ENCODE measurements around the gene NUDT3.
A peak's percentile ranks its signal among the peaks of the same experiment; 100 is the strongest.

The NUDT3 gene

DNA sequence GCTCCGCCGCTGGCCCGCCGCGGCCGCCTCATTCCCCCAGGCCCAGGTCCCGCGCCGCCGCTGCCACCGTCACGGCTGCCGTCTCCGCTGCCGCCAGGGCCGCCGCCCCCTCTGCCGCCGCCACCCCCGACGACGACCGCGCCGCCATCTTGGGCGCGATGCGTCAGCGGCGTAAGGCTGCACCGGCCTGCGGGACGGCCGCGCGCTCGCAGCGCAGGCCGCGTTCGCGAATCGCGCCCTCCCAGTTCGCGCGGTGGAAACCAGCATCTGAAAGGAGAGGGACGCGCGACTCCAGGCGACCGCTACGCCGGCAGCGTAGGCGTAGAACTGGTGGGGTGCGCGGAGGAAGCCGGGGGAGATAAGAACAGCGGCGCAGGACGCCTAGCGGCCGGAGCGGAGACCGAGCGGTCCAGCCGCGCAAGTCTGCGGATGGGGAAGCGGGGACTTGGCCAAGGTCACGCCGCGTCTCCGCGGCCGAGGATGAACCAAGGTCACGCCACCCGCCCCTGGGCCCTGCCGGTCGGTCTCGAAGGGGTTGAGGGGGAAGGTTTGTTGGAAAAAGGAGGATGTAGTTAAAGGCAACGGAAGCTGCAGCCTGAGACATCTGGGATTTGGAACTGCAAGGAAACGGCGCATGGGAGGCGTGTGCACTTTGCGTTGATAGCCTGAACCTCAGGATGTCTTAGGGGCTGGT is at the start of gene NUDT3:
Gene NUDT3, minus strand, starts transcription at position 173 of the 694 bp plus-strand sequence. CDS start 307 bp downstream, outside the sequence.
- Mint-ChIP-seq H3K9me3 (peaks cover 18% of the 10 kb centered on the region), H3K36me3 (ENCODE audit: low read depth) (peaks cover 22% of the 10 kb centered on the region), H3K4me1 (peaks cover 21% of the 10 kb centered on the region), H3K27ac (no peak within 1 kb of the TSS), H3K27me3 (ENCODE audit: low read depth, poor library complexity) (peaks cover 5% of the 10 kb centered on the region), H3K4me3 (peak within 1 kb of the TSS; percentile 93)
- TF ChIP-seq, protein P1, sequence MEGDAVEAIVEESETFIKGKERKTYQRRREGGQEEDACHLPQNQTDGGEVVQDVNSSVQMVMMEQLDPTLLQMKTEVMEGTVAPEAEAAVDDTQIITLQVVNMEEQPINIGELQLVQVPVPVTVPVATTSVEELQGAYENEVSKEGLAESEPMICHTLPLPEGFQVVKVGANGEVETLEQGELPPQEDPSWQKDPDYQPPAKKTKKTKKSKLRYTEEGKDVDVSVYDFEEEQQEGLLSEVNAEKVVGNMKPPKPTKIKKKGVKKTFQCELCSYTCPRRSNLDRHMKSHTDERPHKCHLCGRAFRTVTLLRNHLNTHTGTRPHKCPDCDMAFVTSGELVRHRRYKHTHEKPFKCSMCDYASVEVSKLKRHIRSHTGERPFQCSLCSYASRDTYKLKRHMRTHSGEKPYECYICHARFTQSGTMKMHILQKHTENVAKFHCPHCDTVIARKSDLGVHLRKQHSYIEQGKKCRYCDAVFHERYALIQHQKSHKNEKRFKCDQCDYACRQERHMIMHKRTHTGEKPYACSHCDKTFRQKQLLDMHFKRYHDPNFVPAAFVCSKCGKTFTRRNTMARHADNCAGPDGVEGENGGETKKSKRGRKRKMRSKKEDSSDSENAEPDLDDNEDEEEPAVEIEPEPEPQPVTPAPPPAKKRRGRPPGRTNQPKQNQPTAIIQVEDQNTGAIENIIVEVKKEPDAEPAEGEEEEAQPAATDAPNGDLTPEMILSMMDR (IDR thresholded peaks at IDR 0.05) = peak; percentile 63
- DNase-seq = peak; percentile 93

DNA sequence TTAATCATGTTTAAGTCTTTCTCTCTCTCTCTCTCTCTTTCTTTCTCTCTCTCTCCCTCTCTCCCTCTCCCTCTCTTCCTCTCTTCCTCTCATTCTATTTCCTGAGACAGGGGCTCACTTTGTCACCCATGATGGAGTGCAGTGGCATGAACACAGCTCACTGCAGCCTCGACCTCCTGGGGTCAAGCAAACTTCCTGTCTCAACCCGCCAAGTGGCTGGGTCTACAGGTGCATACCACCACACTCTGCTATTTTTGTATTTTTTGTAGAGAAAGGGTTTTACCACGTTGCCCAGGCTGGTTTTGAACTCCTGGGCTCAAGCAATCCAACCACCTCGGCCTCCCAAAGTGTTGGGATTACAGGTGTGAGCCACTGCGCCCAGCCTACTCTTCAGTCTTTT is 49.1 kb upstream of the NUDT3 start:
- Mint-ChIP-seq H3K36me3 (ENCODE audit: low read depth) (peaks cover 5% of the 10 kb centered on the region), H3K4me1 (peaks cover 5% of the 10 kb centered on the region), H3K27me3 (ENCODE audit: low read depth, poor library complexity) (no peaks in the 10 kb centered on the region), H3K9me3 (peaks cover 27% of the 10 kb centered on the region), H3K4me3 (no peak overlapping the region), H3K27ac (no peak overlapping the region)
- TF ChIP-seq, protein P1 (IDR thresholded peaks at IDR 0.05) = no peak
- DNase-seq = no peak

DNA sequence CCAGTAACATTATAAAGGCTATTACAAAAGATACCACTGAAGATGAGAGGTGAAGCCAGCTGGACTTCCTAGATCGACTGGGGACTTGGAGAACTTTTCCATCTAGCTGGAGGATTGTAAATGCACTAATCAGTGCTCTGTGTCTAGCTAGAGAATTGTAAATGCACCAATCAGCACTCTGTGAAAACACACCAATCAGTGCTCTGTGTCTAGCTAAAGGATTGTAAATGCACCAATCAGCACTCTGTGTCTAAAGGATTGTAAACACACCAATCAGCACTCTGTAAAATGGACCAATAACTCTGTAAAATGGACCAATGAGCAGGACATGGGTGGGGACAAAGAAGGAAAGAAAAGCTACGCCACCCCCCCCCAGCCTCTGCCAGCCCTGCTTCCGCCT is 47.0 kb upstream of the NUDT3 start:
- peaks cover 30% of the 10 kb centered on the region for H3K9me3 Mint-ChIP-seq

DNA sequence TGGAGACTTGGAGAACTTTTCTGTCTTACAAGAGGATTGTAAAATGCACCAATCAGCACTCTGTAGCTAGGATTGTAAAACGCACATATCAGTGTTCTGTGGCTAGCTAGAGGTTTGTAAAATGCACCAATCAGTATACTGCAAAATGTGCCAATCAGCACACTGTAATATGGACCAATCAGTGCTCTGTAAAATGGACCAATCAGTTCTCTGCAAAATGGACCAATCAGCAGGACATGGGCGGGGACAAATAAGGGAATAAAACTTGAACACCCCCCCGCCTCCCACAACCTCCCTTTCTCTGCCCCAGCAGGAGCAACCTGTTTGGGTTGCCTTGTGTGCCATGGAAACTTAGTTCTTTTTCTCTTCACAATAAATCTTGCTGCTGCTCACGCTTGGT is 46.2 kb upstream of the NUDT3 start:
- H3K4me3 Mint-ChIP-seq = no peak overlapping the region
- peaks cover 30% of the 10 kb centered on the region for H3K9me3 Mint-ChIP-seq
- DNase-seq = no peak
- peaks cover 5% of the 10 kb centered on the region for H3K4me1 Mint-ChIP-seq
- H3K27ac Mint-ChIP-seq = no peak overlapping the region
- peaks cover 6% of the 10 kb centered on the region for H3K27me3 Mint-ChIP-seq (ENCODE audit: low read depth, poor library complexity)
- peaks cover 5% of the 10 kb centered on the region for H3K36me3 Mint-ChIP-seq (ENCODE audit: low read depth)
- TF ChIP-seq, protein P1 (IDR thresholded peaks at IDR 0.05) = no peak

More for the DNA sequence above, 47.0 kb upstream of the NUDT3 start:
- Mint-ChIP-seq H3K27ac (no peak overlapping the region), H3K36me3 (ENCODE audit: low read depth) (peaks cover 5% of the 10 kb centered on the region), H3K4me1 (peaks cover 5% of the 10 kb centered on the region), H3K4me3 (no peak overlapping the region), H3K27me3 (ENCODE audit: low read depth, poor library complexity) (peaks cover 6% of the 10 kb centered on the region)
- no peak for DNase-seq
- TF ChIP-seq, protein P1 (IDR thresholded peaks at IDR 0.05) = no peak

DNA sequence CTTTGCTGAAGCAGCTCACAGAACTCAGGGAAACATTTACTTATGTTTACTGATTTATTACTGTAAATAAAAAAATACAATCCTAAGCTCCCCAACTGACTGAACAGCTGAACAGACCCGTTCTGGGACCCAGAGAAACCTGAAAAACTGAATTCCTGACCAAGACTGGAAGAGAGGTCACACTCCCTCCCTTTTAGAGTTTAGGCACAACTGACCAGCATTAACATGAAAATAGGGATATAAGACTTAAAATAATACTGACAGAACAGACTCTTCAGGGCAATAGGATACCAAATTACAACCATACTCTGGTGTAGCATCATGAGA is 45.1 kb upstream of the NUDT3 start:
- TF ChIP-seq, protein P1 (IDR thresholded peaks at IDR 0.05) = no peak
- Mint-ChIP-seq H3K9me3 (peaks cover 30% of the 10 kb centered on the region), H3K27me3 (ENCODE audit: low read depth, poor library complexity) (peaks cover 6% of the 10 kb centered on the region)

More for the DNA sequence above, 45.1 kb upstream of the NUDT3 start:
- Mint-ChIP-seq H3K27ac (no peak overlapping the region), H3K4me1 (peaks cover 5% of the 10 kb centered on the region), H3K4me3 (no peak overlapping the region), H3K36me3 (ENCODE audit: low read depth) (peaks cover 5% of the 10 kb centered on the region)
- DNase-seq = no peak
